AG20443 (cell line): ENCODE data around the gene CNTNAP3.
"Not testable (repeated sequence)": the region's sequence is repeated elsewhere in the genome, so short reads cannot be mapped to it uniquely, and the experiment has no call there.

ENCODE experiments used
- DNase-seq: peaks from one replicate; pipeline ENCODE4 v3.0.0; 2012; ENCODE audit warnings: low spot score, mixed read lengths

CNTNAP3 gene

DNA sequence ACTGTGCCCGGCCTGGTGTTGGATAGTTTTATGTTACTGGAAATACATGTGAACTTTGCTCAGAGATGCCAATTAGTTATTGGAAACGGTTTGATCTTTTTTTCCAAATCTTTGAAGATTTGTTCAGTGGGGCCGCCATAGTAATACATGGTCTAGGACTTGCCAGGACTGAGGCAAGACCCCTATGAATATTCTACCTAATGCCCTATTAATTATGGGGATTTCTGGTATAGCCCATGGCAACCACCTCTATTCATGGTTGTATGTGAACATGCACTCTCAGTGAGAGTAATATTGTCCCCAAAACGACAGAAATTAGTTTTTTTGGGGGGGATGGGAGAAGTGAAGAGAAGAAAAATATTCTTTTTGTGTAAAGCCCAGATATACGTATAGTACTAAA lies 220.3 kb downstream of the CNTNAP3 start:
- DNase-seq = not testable (repeated sequence)

GRCh38 chr9:39062966-39063365 lies 225.0 kb downstream of the CNTNAP3 start:
- DNase-seq = not testable (repeated sequence)

DNA sequence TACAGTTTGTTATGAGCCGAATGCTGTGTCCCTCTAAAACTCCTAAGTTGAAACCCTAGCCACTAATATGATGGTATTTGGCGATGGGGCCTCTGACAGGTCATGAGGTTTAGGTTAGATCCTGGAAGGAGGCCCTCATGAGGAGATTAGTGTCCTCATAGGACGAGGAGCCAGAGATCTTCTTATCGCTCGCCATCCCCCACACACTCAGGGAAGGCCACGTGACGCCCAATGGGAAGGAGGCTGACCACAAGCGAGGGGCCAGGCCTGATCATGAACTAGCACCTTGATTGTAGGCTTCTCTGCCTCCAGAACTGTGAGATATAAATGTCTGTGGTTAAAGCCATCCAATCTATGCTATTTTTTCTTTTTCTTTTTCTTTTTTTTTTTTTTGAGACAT lies 233.5 kb downstream of the CNTNAP3 start:
- not testable (repeated sequence) for DNase-seq

GRCh38 chr9:39046833-39047232 lies 241.1 kb downstream of the CNTNAP3 start:
- not testable (repeated sequence) for DNase-seq

DNA sequence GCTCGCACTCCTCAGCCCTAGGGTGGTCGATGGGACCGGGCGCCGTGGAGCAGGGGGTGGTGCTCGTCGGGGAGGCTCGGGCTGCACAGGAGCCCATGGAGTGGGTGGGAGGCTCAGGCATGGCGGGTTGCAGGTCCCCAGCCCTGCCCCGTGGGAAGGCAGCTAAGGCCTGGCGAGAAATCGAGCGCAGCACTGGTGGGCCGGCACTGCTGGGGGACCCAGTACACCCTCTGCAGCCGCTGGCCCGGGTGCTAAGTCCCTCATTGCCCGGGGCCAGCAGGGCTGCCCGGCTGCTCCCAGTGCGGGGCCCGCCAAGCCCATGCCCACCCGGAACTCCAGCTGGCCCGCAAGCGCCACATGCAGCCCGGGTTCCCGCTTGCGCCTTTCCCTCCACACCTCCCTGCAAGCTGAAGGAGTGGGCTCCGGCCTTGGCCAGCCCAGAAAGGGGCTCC lies 245.6 kb downstream of the CNTNAP3 start:
- not testable (repeated sequence) for DNase-seq

- not testable (repeated sequence) for DNase-seq
These were observed 246.2 kb downstream of the CNTNAP3 start for GRCh38 chr9:39041774-39042173.

GRCh38 chr9:39039148-39039547 lies 248.8 kb downstream of the CNTNAP3 start:
- DNase-seq = not testable (repeated sequence)

GRCh38 chr9:39038221-39038620 lies 249.7 kb downstream of the CNTNAP3 start:
- DNase-seq = not testable (repeated sequence)

- not testable (repeated sequence) for DNase-seq
These were observed 254.1 kb downstream of the CNTNAP3 start for GRCh38 chr9:39033849-39034248.

DNA sequence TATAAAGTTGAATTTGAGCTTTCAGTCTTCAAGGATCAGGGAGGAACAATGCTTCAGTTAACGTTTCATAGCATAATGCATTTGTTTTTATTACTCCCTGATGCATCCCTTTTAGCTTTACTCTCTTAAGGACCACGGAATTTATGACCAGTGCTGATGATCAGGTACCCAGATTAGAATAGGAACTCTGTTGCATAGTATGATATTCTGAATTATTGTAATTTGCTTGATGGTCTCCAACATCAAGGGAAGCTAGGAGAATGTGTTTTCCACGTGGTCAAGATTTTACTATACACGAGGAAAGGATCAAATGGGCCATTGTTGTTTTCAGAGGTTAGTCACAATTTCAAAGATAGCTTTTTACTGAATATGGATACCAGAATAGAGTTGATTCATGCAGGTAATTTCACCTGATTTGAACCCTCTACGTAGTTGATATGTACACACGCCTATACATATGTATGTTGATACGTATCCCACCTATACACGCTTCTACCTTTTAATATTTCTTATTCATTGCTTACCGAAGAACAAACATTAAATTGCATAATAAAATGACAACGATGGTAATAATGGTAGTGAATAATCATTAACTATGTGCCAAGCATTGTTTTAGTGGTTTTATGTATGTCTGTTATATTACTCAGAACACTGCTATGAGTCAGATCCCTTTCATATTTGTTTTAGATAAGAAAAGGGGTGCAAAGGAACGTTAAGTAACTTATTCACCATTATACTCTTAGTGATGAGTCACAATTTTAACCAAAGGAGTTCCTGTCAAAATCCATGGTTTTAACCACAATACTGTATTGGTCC lies 257.6 kb downstream of the CNTNAP3 start:
- not testable (repeated sequence) for DNase-seq

- not testable (repeated sequence) for DNase-seq
These were observed 259.1 kb downstream of the CNTNAP3 start for GRCh38 chr9:39028855-39029254.

- not testable (repeated sequence) for DNase-seq
These were observed 259.8 kb downstream of the CNTNAP3 start for GRCh38 chr9:39028168-39028567.

- not testable (repeated sequence) for DNase-seq
These were observed 261.9 kb downstream of the CNTNAP3 start for GRCh38 chr9:39025911-39026588.
